Thyroid gland (tissue), 4 donors: Measurements from ENCODE around the gene SEC14L1.

ENCODE experiments used
- CTCF ChIP-seq, 6 experiments: fragments of 200-600 bp in 3 of 6; fragments of 450-650 bp in 3 of 6; sonication (generic) in 3 of 6; IDR thresholded peaks; one replicate each; pipeline ENCODE4 v1.5.1; 2016 to 2019; ENCODE audit warnings: antibody characterized with exemption in 6 of 6, mild to moderate bottlenecking in 2 of 6, inconsistent platforms in 1 of 6, moderate library complexity in 1 of 6
- POLR2A ChIP-seq, 2 donors: fragments of 450-650 bp; IDR thresholded peaks; one replicate each; pipeline ENCODE4 v1.6.1; 2017; ENCODE audit warnings: antibody characterized with exemption in 2 of 2, mild to moderate bottlenecking in 2 of 2, moderate library complexity in 1 of 2

- TF ChIP-seq CTCF (IDR thresholded peaks at IDR 0.05) = no peak
- TF ChIP-seq POLR2A (IDR thresholded peaks at IDR 0.05) = no peak
Observed at GRCh38 chr17:77124192-77124889, 16.4 kb upstream of the SEC14L1 start.
